ENCODE data around the gene KCTD1. TPM values are rescaled to one million over a fixed set of nuclear protein-coding genes. Genes with fewer than 3 reads are reported as not detected.

Gene KCTD1
- total and polyA plus RNA-seq, 2 donors (not counting 1 experiment from before 2014, with no cell fraction given) = 4.2 to 8.4 TPM

- Histone ChIP-seq H3K27me3 (ENCODE audit: control insufficient read depth, insufficient read depth, low read length) (peaks cover under 1% of the 10 kb centered on the region), H3K9ac (ENCODE audit: insufficient read depth, low read length) (no peak overlapping the region), H4K20me1 (ENCODE audit: control insufficient read depth, extremely low read depth, insufficient read depth, low read length) (no peaks in the 10 kb centered on the region), H3K4me2 (ENCODE audit: extremely low read depth, insufficient read depth, low read length) (no peak overlapping the region), H3K4me1 (ENCODE audit: control insufficient read depth, extremely low read depth, insufficient read depth, low read length) (no peaks in the 10 kb centered on the region), H3K4me3 (replicated peaks in 1 of 4; ENCODE audit: control extremely low read depth in 1 of 4, insufficient read depth in 1 of 4, low read depth in 3 of 4, low read length in 4 of 4) (no peak overlapping the region), H2AFZ (ENCODE audit: low read length) (no peak overlapping the region), H3K36me3 (ENCODE audit: control insufficient read depth, insufficient read depth, low read length) (no peaks in the 10 kb centered on the region), H3K79me2 (ENCODE audit: control insufficient read depth, insufficient read depth, low read length) (no peaks in the 10 kb centered on the region), H3K27ac (ENCODE audit: insufficient read depth, low read length) (no peak overlapping the region), H3K9me3 (ENCODE audit: control insufficient read depth, insufficient read depth, low read depth, low read length) (no peaks in the 10 kb centered on the region)
- no peak for DNase-seq (ENCODE audit: low read depth in 2 of 2)
- TF ChIP-seq CTCF (conservative IDR thresholded peaks at IDR 0.05 in 1 of 2, IDR thresholded peaks at IDR 0.05 in 1 of 2; ENCODE audit: low read depth in 1 of 2, low read length in 2 of 2) (no peak), EZH2 (IDR thresholded peaks at IDR 0.05; ENCODE audit: low read length, missing control alignments) (no peak)
These were observed 20.7 kb upstream of the KCTD1 start for GRCh38 chr18:26568926-26569665.

GRCh38 chr18:26568513-26568912 is 20.2 kb upstream of the KCTD1 start:
- TF ChIP-seq CTCF (conservative IDR thresholded peaks at IDR 0.05 in 1 of 2, IDR thresholded peaks at IDR 0.05 in 1 of 2; ENCODE audit: low read depth in 1 of 2, low read length in 2 of 2) (no peak), EZH2 (IDR thresholded peaks at IDR 0.05; ENCODE audit: low read length, missing control alignments) (no peak)
- H4K20me1 ChIP-seq (ENCODE audit: control insufficient read depth, extremely low read depth, insufficient read depth, low read length) = no peaks in the 10 kb centered on the region
- no peaks in the 10 kb centered on the region for H3K79me2 ChIP-seq (ENCODE audit: control insufficient read depth, insufficient read depth, low read length)
- H3K9ac ChIP-seq (ENCODE audit: insufficient read depth, low read length) = no peak overlapping the region
- DNase-seq (ENCODE audit: low read depth in 2 of 2) = no peak
- no peak overlapping the region for H3K4me3 ChIP-seq (replicated peaks in 1 of 4; ENCODE audit: control extremely low read depth in 1 of 4, insufficient read depth in 1 of 4, low read depth in 3 of 4, low read length in 4 of 4)
- no peaks in the 10 kb centered on the region for H3K27me3 ChIP-seq (ENCODE audit: control insufficient read depth, insufficient read depth, low read length)
- no peak overlapping the region for H2AFZ ChIP-seq (ENCODE audit: low read length)
- no peak overlapping the region for H3K27ac ChIP-seq (ENCODE audit: insufficient read depth, low read length)
- H3K36me3 ChIP-seq (ENCODE audit: control insufficient read depth, insufficient read depth, low read length) = no peaks in the 10 kb centered on the region
- no peak overlapping the region for H3K4me2 ChIP-seq (ENCODE audit: extremely low read depth, insufficient read depth, low read length)
- H3K9me3 ChIP-seq (ENCODE audit: control insufficient read depth, insufficient read depth, low read depth, low read length) = no peaks in the 10 kb centered on the region
- H3K4me1 ChIP-seq (ENCODE audit: control insufficient read depth, extremely low read depth, insufficient read depth, low read length) = no peaks in the 10 kb centered on the region

- Histone ChIP-seq H2AFZ (ENCODE audit: low read length) (no peak overlapping the region), H3K36me3 (ENCODE audit: control insufficient read depth, insufficient read depth, low read length) (no peaks in the 10 kb centered on the region), H3K9me3 (ENCODE audit: control insufficient read depth, insufficient read depth, low read depth, low read length) (no peaks in the 10 kb centered on the region), H3K27me3 (ENCODE audit: control insufficient read depth, insufficient read depth, low read length) (no peaks in the 10 kb centered on the region), H3K4me1 (ENCODE audit: control insufficient read depth, extremely low read depth, insufficient read depth, low read length) (no peaks in the 10 kb centered on the region), H3K4me3 (replicated peaks in 1 of 4; ENCODE audit: control extremely low read depth in 1 of 4, insufficient read depth in 1 of 4, low read depth in 3 of 4, low read length in 4 of 4) (no peak overlapping the region), H3K9ac (ENCODE audit: insufficient read depth, low read length) (no peak overlapping the region), H3K79me2 (ENCODE audit: control insufficient read depth, insufficient read depth, low read length) (no peaks in the 10 kb centered on the region), H4K20me1 (ENCODE audit: control insufficient read depth, extremely low read depth, insufficient read depth, low read length) (no peaks in the 10 kb centered on the region), H3K27ac (ENCODE audit: insufficient read depth, low read length) (no peak overlapping the region), H3K4me2 (ENCODE audit: extremely low read depth, insufficient read depth, low read length) (no peak overlapping the region)
- DNase-seq (ENCODE audit: low read depth in 2 of 2) = no peak
- no peak for TF ChIP-seq EZH2 (IDR thresholded peaks at IDR 0.05; ENCODE audit: low read length, missing control alignments)
- TF ChIP-seq CTCF (conservative IDR thresholded peaks at IDR 0.05 in 1 of 2, IDR thresholded peaks at IDR 0.05 in 1 of 2; ENCODE audit: low read depth in 1 of 2, low read length in 2 of 2) = no peak
These were observed 18.7 kb upstream of the KCTD1 start for GRCh38 chr18:26566874-26567555.

Data from fibroblast of lung (primary cell).